OCI-LY3 (cell line): Measurements from ENCODE around the gene CHL1.

ENCODE experiments used
- H2AFZ ChIP-seq: fragments of 200-600, 300-600 bp; shearing (Covaris generic); 2 replicates; pipeline ENCODE4 v1.6.0; 2014; ENCODE audit warnings: antibody characterized with exemption, low read depth, low read length
- H3K27ac ChIP-seq: fragments of 200-600, 300-600 bp; sonication (generic); 2 replicates; pipeline ENCODE4 v1.5.1; 2014; ENCODE audit warnings: mild to moderate bottlenecking, low read length, moderate library complexity, mixed read lengths
- H3K27me3 ChIP-seq: fragments of 200-600, 300-600 bp; sonication (generic); 2 replicates; pipeline ENCODE4 v1.6.1; 2014; ENCODE audit warnings: low read depth, low read length, mixed read lengths
- H3K36me3 ChIP-seq: fragments of 200-600, 300-600 bp; sonication (generic); replicated peaks from 2 replicates; pipeline ENCODE3; 2014; ENCODE audit warnings: low read depth, low read length, mixed read lengths
- H3K4me1 ChIP-seq: fragments of 300-600, 200-600 bp; sonication (generic); 2 replicates; pipeline ENCODE4 v1.6.1; 2014; ENCODE audit warnings: low read length, mixed read lengths
- H3K4me2 ChIP-seq: fragments of 200-600, 300-600 bp; sonication (generic); 2 replicates; pipeline ENCODE4 v1.6.1; 2014; ENCODE audit warnings: low read length, mixed read lengths
- H3K4me3 ChIP-seq: fragments of 300-600, 200-600 bp; sonication (generic); 2 replicates; pipeline ENCODE4 v1.5.1; 2014; ENCODE audit warnings: antibody characterized with exemption, mild to moderate bottlenecking, low read length, moderate library complexity
- H3K79me2 ChIP-seq: fragments of 300-600, 200-600 bp; shearing (Covaris generic); 2 replicates; pipeline ENCODE4 v1.6.1; 2014; ENCODE audit warnings: mild to moderate bottlenecking, low read length, mixed read lengths
- H3K9ac ChIP-seq: fragments of 300-600, 200-600 bp; shearing (Covaris generic); 2 replicates; pipeline ENCODE4 v1.6.0; 2014; ENCODE audit warnings: mild to moderate bottlenecking, low read length, moderate library complexity
- H3K9me3 ChIP-seq: fragments of 200-600, 300-600 bp; shearing (Covaris generic); 2 replicates; pipeline ENCODE4 v1.6.1; 2014; ENCODE audit warnings: low read length, mixed read lengths; ENCODE audit not compliant: insufficient read depth
- H4K20me1 ChIP-seq: fragments of 200-600, 300-600 bp; sonication (generic); 2 replicates; pipeline ENCODE4 v1.6.1; 2016; ENCODE audit warnings: low read length, mixed read lengths; ENCODE audit not compliant: insufficient read depth
- CTCF ChIP-seq: fragments of 200-600, 300-600 bp; sonication (generic); IDR thresholded peaks from 2 replicates; pipeline ENCODE4 v1.5.1; 2014; ENCODE audit warnings: antibody characterized with exemption, low read length, low read depth
- EZH2phosphoT487 ChIP-seq: fragments of 200-600 bp; shearing (Covaris generic); IDR thresholded peaks from 2 replicates; pipeline ENCODE4 v1.6.1; 2018; ENCODE audit warnings: antibody characterized with exemption, mixed run types, low read depth

The CHL1 gene

GRCh38 chr3:194001-194400 lies 2.6 kb upstream of the CHL1 start:
- H3K4me1 ChIP-seq, result peaks cover 25% of the 10 kb centered on the region
- H3K9ac ChIP-seq, result no peak overlapping the region
- H3K79me2 ChIP-seq, result no peaks in the 10 kb centered on the region
- H3K4me2 ChIP-seq, result no peak overlapping the region
- H3K36me3 ChIP-seq, result no peaks in the 10 kb centered on the region
- TF ChIP-seq CTCF (no peak), EZH2phosphoT487 (no peak)
- H2AFZ ChIP-seq, result no peak overlapping the region
- no peak overlapping the region for H3K27ac ChIP-seq
- H4K20me1 ChIP-seq, result no peaks in the 10 kb centered on the region
- no peaks in the 10 kb centered on the region for H3K27me3 ChIP-seq
- H3K9me3 ChIP-seq, result no peaks in the 10 kb centered on the region
- H3K4me3 ChIP-seq, result no peak overlapping the region

- Histone ChIP-seq H3K4me1 (peaks cover 25% of the 10 kb centered on the region), H3K4me3 (no peak overlapping the region), H3K79me2 (no peaks in the 10 kb centered on the region), H2AFZ (no peak overlapping the region), H3K4me2 (no peak overlapping the region), H3K36me3 (no peaks in the 10 kb centered on the region), H3K9ac (no peak overlapping the region), H3K27me3 (no peaks in the 10 kb centered on the region), H3K9me3 (no peaks in the 10 kb centered on the region), H3K27ac (no peak overlapping the region), H4K20me1 (no peaks in the 10 kb centered on the region)
- TF ChIP-seq EZH2phosphoT487 (no peak), CTCF (no peak)
These were observed 2.1 kb upstream of the CHL1 start for GRCh38 chr3:194421-194820.

GRCh38 chr3:195666-196065 lies 897 bp upstream of the CHL1 start:
- H2AFZ ChIP-seq, result no peak overlapping the region
- no peaks in the 10 kb centered on the region for H3K9me3 ChIP-seq
- peak overlapping the region; percentile 75 for H3K4me2 ChIP-seq
- no peaks in the 10 kb centered on the region for H4K20me1 ChIP-seq
- TF ChIP-seq CTCF (no peak), EZH2phosphoT487 (no peak)
- H3K4me3 ChIP-seq, result peak overlapping the region; percentile 95
- no peaks in the 10 kb centered on the region for H3K27me3 ChIP-seq
- no peaks in the 10 kb centered on the region for H3K79me2 ChIP-seq
- H3K36me3 ChIP-seq, result no peaks in the 10 kb centered on the region
- H3K27ac ChIP-seq, result no peak overlapping the region
- H3K4me1 ChIP-seq, result peaks cover 25% of the 10 kb centered on the region
- peak overlapping the region; percentile 91; the same call in 1 of the 2 replicates for H3K9ac ChIP-seq

- Histone ChIP-seq H3K9me3 (no peaks in the 10 kb centered on the region), H3K4me1 (peaks cover 16% of the 10 kb centered on the region), H4K20me1 (no peaks in the 10 kb centered on the region), H3K27me3 (no peaks in the 10 kb centered on the region), H3K9ac (peak overlapping the region; percentile 91), H3K4me3 (peak overlapping the region; percentile 95), H3K79me2 (no peaks in the 10 kb centered on the region), H3K27ac (peak overlapping the region; percentile 37), H2AFZ (peak overlapping the region; percentile 47; the same call in 1 of the 2 replicates), H3K36me3 (no peaks in the 10 kb centered on the region), H3K4me2 (peak overlapping the region; percentile 75)
- no peak for TF ChIP-seq EZH2phosphoT487
- TF ChIP-seq CTCF, result no peak
These were observed 725 bp downstream of the CHL1 start for GRCh38 chr3:197149-197827.
